ENCODE measurements around the gene C2CD4C.
"Not testable (repeated sequence)": the region's sequence is repeated elsewhere in the genome, so short reads cannot be mapped to it uniquely, and the experiment has no call there.

The C2CD4C gene, protein sequence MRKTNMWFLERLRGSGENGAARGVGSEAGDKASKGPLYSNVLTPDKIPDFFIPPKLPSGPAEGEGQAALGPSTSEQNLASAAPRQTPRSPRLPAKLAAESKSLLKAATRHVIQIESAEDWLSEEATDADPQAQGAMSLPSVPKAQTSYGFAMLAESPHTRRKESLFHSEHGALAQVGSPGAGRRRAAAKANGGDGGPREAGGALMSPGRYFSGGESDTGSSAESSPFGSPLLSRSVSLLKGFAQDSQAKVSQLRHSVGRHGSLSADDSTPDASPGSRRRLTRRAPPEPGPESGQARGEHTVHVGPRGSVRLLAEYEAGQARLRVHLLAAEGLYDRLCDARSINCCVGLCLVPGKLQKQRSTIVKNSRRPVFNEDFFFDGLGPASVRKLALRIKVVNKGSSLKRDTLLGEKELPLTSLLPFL

DNA sequence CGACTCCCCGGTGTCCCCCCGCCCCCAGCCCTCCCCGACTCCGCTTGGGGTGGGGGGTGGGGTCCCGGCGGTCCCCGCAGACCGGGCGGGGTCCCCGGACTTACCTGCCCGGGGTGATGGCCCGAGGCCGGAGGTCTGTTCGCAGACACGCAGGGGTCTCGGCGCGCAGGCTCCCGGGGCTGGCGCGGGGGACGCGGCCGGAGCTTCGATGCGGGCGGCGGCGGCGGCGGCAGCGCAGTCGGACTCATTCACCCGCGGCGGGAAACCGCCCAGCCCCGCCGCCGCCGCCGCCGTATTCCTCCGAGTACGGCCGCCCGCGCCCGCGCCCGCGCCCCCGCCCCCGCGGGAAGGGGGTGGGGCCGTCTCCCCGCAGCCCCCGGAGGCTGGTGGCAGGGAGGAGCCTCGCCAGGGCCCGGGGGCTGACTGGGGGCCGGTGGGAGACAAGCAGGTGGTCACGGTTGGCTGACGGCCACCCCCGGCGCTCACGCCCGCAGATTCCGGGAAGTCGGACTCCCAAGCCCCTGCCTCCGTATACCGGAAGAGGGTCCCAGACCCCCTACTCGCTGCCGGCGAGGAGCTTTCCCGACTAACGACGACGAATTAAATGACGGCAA, at the start of gene C2CD4C:
TSS of gene C2CD4C (minus strand) at position 246 of the 614 bp plus-strand sequence. CDS start 786 bp downstream, outside the sequence.
- Mint-ChIP-seq H3K27me3 (peaks cover 41% of the 10 kb centered on the region), H3K4me3 (peak within 1 kb of the TSS; percentile 22), H3K27ac (no peak within 1 kb of the TSS), H3K36me3 (ENCODE audit: low read depth) (no peaks in the 10 kb centered on the region), H3K4me1 (ENCODE audit: low read depth) (no peaks in the 10 kb centered on the region), H3K9me3 (no peaks in the 10 kb centered on the region)
- intact Hi-C loops (cut with micrococcal nuclease) = no loop called here

DNA sequence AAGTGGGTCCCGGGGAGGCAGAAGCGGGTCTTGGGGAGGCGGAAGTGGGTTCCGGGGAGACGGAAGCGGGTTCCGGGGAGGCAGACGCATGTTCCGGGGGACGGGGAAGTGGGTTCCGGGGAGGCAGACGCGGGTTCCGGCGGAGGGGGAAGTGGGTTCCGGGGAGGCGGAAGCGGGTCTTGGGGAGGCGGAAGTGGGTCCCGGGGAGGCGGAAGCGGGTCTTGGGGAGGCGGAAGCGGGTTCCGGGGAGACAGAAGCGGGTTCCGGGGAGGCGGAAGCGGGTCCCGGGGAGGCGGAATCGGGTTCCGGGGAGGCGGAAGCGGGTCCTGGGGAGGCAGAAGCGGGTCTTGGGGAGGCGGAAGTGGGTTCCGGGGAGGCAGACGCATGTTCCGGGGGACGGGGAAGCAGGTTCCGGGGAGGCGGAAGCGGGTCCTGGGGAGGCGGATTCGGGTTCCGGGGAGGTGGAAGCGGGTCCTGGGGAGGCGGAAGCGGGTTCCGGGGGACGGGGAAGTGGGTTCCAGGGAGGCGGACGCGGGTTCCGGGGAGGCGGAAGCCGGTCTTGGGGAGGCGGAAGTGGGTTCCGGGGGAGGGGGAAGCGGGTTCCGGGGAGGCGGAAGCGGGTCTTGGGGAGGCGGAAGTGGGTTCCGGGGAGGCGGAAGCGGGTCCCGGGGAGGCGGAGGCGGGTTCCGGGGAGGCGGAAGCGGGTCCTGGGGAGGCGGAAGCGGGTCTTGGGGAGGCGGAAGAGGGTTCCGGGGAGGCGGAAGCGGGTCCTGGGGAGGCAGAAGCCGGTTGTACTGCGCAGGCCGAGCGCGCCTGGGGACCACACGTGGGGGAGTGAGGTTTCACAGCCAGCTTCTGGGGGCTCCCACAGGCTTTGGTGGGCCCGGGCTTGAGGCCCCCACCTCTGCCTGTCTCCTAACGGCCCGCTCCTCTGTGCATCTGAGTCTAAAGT, 49.4 kb upstream of the C2CD4C start:
- H3K4me3 Mint-ChIP-seq = no peak overlapping the region
- H3K27me3 Mint-ChIP-seq = peaks cover 46% of the 10 kb centered on the region
- H3K36me3 Mint-ChIP-seq (ENCODE audit: low read depth) = no peaks in the 10 kb centered on the region
- intact Hi-C loops (cut with micrococcal nuclease) = no loop called here
- H3K4me1 Mint-ChIP-seq (ENCODE audit: low read depth) = peaks cover 5% of the 10 kb centered on the region
- H3K9me3 Mint-ChIP-seq = no peaks in the 10 kb centered on the region
- no peak overlapping the region for H3K27ac Mint-ChIP-seq

DNA sequence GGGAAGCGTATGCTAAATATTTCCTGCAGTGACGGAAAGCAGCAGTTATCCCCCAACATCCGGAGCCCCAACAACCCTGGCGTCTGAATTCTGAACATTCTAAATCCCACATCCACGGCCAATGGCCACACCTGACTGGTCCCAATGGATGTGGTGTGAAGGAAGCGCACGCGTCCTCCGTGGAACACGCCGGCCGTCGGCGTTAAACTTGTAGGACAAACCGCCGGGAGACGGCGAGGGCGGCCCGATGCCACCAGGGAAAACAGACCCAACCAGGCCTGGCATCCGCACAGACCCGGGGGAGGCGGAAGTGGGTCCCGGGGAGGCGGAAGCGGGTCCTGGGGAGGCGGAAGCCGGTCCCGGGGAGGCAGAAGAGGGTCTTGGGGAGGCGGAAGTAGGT, 48.7 kb upstream of the C2CD4C start:
- peaks cover 38% of the 10 kb centered on the region for H3K27me3 Mint-ChIP-seq
- H3K4me3 Mint-ChIP-seq = no peak overlapping the region
- H3K4me1 Mint-ChIP-seq (ENCODE audit: low read depth) = peaks cover 5% of the 10 kb centered on the region
- intact Hi-C loops (cut with micrococcal nuclease) = no loop called here
- no peaks in the 10 kb centered on the region for H3K36me3 Mint-ChIP-seq (ENCODE audit: low read depth)
- no peak overlapping the region for H3K27ac Mint-ChIP-seq
- H3K9me3 Mint-ChIP-seq = no peaks in the 10 kb centered on the region

DNA sequence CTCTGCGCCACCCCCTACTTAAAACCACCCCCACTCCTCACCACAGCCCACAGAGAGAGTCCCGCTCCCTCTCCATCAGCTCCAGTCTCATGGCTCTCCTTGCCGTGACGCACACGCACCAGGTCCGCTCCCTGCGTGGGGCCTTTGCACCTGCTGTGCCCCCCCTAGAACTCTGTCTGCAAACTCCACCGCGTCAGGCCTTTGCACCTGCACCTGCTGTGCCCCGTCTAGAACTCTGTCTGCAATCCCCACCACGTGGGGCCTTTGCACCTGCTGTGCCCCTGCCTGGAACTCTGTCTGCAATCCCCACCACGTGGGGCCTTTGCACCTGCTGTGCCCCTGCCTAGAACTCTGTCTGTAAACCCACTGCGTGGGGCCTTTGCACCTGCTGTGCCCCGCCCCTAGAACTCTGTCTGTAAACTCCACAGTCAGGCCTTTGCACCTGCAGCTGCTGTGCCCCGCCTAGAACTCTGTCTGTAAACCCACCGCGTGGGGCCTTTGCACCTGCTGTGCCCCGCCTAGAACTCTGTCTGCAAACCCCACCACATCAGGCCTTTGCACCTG, 47.7 kb upstream of the C2CD4C start:
- Mint-ChIP-seq H3K4me3 (no peak overlapping the region), H3K27ac (no peak overlapping the region), H3K27me3 (peaks cover 28% of the 10 kb centered on the region), H3K36me3 (ENCODE audit: low read depth) (no peaks in the 10 kb centered on the region), H3K4me1 (ENCODE audit: low read depth) (peaks cover 2% of the 10 kb centered on the region), H3K9me3 (no peaks in the 10 kb centered on the region)
- intact Hi-C loops (cut with micrococcal nuclease) = no loop called here

DNA sequence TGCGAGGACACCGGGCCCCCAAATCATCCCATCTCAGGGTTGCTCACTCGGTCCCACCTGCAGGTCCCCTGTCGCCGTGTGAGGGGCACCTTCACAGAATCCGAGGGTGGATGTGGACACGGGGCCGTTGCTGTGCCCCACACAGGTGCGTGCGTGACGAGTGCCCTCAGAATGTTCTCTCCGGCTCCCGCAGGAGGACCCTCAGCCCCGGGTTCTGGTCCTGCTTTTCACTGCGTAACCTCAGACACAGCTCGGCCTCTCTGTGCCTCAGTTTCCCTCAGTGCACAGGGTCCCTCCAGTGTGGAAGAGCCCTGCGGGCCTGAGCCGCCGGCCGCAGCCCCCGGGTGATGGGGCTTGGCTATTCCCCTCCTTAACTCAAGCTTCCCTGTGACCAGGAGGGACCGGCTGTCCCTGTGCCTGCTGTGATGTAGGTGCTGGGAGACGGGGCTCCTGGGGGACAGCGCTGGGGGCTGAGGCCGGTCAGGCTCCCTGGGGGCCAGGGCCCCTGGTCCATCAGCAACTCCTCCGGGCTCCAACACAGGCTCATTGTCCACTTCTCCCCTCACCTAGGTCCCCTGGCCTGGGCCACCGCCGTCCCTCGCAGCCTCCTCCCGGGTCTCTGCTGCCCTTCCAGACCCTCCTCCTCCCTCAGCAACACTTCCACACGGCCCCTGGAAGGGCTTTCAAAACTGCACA, 47.1 kb upstream of the C2CD4C start:
- Mint-ChIP-seq H3K9me3 (peaks cover 6% of the 10 kb centered on the region), H3K36me3 (ENCODE audit: low read depth) (no peaks in the 10 kb centered on the region), H3K27me3 (peaks cover 26% of the 10 kb centered on the region), H3K4me3 (no peak overlapping the region), H3K27ac (no peak overlapping the region), H3K4me1 (ENCODE audit: low read depth) (no peaks in the 10 kb centered on the region)
- intact Hi-C loops (cut with micrococcal nuclease) = no loop called here

DNA sequence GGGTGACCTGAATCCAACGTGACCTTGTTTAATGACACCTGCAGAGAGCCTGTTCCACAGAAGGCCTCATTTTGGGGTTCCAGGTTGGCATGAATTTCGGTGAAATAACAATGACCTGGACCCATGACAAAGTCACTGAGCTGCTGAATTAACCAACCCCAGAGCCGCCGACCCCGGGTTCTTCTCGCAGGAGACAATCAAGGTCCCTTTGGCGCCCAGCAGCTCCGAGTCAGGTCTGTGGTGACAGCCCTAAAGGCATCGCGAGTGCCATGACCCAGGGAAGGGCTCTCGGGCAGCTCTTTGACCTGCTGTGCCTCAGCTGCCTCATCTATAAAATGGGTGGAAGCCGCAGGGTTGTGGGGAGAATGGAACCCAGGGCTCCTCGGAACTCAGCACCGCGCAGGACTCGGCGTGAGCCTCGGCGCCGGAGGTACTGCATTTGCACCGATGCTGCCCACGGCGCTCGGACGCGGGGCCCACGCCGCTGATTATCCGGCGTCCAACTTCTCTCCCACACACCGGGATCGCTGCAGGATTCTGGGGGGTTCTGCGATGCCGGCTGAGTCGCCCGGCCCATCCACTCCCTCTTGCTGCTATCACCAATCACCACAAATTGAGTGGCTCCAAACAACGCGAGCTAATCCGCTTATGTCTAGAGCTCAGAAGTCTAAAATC, 46.2 kb upstream of the C2CD4C start:
- Mint-ChIP-seq H3K4me1 (ENCODE audit: low read depth) (no peaks in the 10 kb centered on the region), H3K9me3 (peaks cover 15% of the 10 kb centered on the region), H3K27me3 (peaks cover 26% of the 10 kb centered on the region), H3K27ac (no peak overlapping the region), H3K4me3 (no peak overlapping the region), H3K36me3 (ENCODE audit: low read depth) (no peaks in the 10 kb centered on the region)
- intact Hi-C loops (cut with micrococcal nuclease) = no loop called here

DNA sequence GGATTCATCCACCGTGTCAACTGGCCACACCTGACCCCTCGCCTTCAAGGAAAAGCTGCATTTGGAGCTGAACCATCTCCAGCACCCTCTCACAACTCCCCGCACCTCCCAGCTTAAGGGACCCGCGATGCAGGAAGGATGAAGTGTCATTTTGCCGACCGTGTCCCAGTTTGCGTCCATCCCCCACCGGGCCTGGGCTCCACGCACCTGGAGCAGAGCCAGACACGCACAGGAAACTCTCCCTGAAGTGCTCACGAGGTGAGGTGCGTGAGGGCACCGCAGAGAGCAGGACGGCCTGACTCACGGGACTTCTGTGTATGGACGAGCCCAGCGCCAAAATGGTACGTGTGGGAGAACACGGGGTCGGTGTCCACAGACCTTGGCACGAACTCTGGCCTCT, 44.7 kb upstream of the C2CD4C start:
- no peak overlapping the region for H3K27ac Mint-ChIP-seq
- no peaks in the 10 kb centered on the region for H3K4me1 Mint-ChIP-seq (ENCODE audit: low read depth)
- H3K36me3 Mint-ChIP-seq (ENCODE audit: low read depth) = no peaks in the 10 kb centered on the region
- peaks cover 16% of the 10 kb centered on the region for H3K9me3 Mint-ChIP-seq
- intact Hi-C loops (cut with micrococcal nuclease) = no loop called here
- peaks cover 16% of the 10 kb centered on the region for H3K27me3 Mint-ChIP-seq
- no peak overlapping the region for H3K4me3 Mint-ChIP-seq

DNA sequence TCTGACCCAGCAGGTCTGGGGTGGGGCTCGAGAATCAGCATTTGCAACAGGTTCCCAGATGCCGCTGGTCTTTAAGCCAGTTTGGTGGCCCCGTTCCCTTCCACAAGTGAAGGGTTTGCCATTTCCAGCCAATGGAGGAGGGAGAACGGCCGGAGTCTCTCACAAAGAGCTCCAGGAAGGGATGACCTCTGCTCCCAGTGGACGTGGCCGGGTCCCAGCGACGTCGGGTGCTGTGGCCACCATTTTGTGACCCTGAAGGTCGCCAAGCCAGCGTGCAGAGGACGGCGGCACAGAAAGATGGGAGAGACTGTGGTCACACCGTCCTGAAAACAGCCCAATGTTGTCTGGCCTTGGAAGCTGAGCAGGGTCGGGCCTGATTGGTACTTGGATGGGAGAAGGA, 43.9 kb upstream of the C2CD4C start:
- Mint-ChIP-seq H3K9me3 (peaks cover 16% of the 10 kb centered on the region), H3K4me1 (ENCODE audit: low read depth) (no peaks in the 10 kb centered on the region), H3K4me3 (no peak overlapping the region), H3K36me3 (ENCODE audit: low read depth) (no peaks in the 10 kb centered on the region), H3K27me3 (peaks cover 16% of the 10 kb centered on the region), H3K27ac (no peak overlapping the region)
- intact Hi-C loops (cut with micrococcal nuclease) = no loop called here

DNA sequence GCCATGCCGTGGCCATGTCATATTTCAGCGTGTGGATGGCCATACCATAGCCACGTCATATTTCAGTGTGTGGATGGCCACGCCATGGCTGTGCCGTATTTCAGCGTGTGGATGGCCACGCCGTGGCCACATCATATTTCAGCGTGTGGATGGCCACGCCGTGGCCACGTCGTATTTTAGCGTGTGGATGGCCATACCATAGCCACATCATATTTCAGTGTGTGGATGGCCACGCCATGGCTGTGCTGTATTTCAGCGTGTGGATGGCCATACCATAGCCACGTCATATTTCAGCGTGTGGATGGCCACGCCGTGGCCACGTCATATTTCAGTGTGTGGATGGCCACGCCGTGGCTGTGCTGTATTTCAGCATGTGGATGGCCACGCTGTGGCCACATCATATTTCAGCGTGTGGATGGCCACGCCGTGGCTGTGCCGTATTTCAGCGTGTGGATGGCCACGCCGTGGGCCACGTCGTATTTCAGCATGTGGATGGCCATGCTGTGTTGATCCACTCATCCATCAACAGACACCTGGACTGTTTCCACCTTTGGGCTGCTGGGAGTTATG, 42.0 kb upstream of the C2CD4C start:
- intact Hi-C loops (cut with micrococcal nuclease); H3K4me3 Mint-ChIP-seq; H3K36me3 Mint-ChIP-seq (ENCODE audit: low read depth); H3K4me1 Mint-ChIP-seq (ENCODE audit: low read depth); H3K27ac Mint-ChIP-seq: not testable (repeated sequence)
- H3K27me3 Mint-ChIP-seq = peaks cover 17% of the 10 kb centered on the region
- peaks cover 16% of the 10 kb centered on the region for H3K9me3 Mint-ChIP-seq

DNA sequence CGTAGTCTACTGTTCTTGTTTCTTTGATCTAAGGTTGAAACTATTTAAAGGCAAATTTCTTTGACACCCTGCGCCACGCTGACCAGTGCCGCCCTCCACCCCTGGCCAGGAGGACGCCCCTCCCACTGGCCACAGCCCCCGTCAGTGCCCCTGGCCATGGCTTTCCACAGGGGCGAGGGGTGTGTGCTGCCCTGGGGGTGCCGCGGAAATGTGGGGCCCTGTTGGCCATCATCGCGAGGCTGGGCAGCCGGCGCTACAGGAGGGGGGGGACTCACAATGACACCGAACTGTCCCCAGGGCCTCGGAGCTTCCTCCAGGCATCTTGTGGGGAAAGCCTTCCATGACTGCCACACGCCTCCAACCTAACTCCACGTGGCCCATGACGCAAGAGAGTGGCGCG, 41.0 kb upstream of the C2CD4C start:
- H3K9me3 Mint-ChIP-seq = peaks cover 16% of the 10 kb centered on the region
- intact Hi-C loops (cut with micrococcal nuclease) = no loop called here
- no peaks in the 10 kb centered on the region for H3K36me3 Mint-ChIP-seq (ENCODE audit: low read depth)
- peaks cover 19% of the 10 kb centered on the region for H3K27me3 Mint-ChIP-seq
- H3K4me1 Mint-ChIP-seq (ENCODE audit: low read depth) = no peaks in the 10 kb centered on the region
- H3K4me3 Mint-ChIP-seq = no peak overlapping the region
- no peak overlapping the region for H3K27ac Mint-ChIP-seq

DNA sequence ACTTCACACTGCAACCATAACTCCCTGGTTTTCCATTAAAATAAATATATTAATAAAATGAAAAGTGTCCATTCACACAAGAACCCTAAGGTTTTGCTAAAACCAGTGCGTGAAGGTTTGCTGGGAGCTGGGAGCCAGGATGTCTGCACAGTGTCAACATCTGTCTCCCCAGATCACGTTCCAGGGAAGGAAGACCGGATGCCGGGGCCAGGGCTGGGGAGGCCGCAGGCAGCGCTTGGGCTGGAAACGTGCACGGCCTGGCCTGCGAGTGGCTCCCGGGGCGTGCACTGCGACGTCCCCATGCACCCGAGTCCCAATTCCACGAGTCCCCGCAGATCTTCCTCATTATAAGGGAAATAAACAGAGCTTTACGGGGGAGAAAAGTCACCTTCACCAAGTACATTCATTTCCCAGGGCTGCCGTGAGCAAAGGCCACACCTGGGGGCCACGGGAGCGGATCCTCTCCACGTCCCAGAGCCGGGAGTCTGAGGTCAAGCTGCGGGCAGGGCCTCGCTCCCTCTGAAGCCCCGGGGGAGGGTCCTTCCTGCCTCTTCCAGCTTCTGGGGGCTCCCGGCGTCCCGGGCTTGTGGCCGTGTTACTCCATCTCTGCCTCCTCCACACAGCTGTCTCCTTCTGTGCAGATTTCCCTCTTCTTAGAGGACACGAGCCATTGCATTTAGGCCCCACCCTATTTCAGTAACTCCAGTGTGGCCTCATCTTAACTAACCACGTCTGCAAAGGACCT, 39.0 kb upstream of the C2CD4C start:
- Mint-ChIP-seq H3K9me3 (peaks cover 16% of the 10 kb centered on the region), H3K27ac (no peak overlapping the region), H3K4me1 (ENCODE audit: low read depth) (no peaks in the 10 kb centered on the region), H3K4me3 (no peak overlapping the region), H3K36me3 (ENCODE audit: low read depth) (no peaks in the 10 kb centered on the region), H3K27me3 (peaks cover 19% of the 10 kb centered on the region)
- intact Hi-C loops (cut with micrococcal nuclease) = no loop called here

DNA sequence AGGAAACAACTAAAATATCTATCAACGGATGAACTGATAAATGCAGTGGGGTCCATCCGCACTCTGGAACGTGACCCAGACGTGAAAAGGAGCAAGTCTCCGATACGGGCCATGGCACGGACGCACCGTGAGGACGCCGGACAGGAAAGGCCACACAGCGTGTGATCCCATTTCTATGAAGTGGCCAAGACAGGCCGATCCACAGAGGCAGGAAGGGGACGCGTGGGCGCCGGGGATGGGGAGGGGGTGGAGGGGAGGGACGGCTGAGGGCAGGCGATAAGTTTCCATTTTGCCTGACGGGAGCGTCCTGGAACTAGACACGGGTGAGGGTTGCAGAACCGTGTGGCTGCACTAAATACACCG, 38.1 kb upstream of the C2CD4C start:
- Mint-ChIP-seq H3K36me3 (ENCODE audit: low read depth) (no peaks in the 10 kb centered on the region), H3K4me1 (ENCODE audit: low read depth) (no peaks in the 10 kb centered on the region), H3K27ac (no peak overlapping the region), H3K27me3 (peaks cover 20% of the 10 kb centered on the region), H3K9me3 (peaks cover 21% of the 10 kb centered on the region), H3K4me3 (no peak overlapping the region)
- intact Hi-C loops (cut with micrococcal nuclease) = no loop called here

Measured in dendritic cell treated with granulocyte-macrophage colony-stimulating factor and Interleukin-4, amounts not matched to agents 40 ng/mL and 50 ng/mL, for 4 days (primary cell).